Breast epithelium (tissue), 4 donors: ENCODE results near the gene CT47C1. TPM values are rescaled to one million over a fixed set of nuclear protein-coding genes. Genes with fewer than 3 reads are reported as not detected.

ENCODE experiments used
- DNase-seq, 2 donors: peaks; one replicate each; pipeline ENCODE4 v3.0.0-alpha.2; 2019; ENCODE audit warnings: low spot score in 2 of 2
- H3K27ac ChIP-seq, 2 donors: fragments of 200-600 bp; sonication (generic) in 1 of 2; one replicate each; pipeline ENCODE4 v1.5.1; 2016 to 2019; ENCODE audit warnings: mild to moderate bottlenecking in 1 of 2
- H3K27me3 ChIP-seq, 2 donors: fragments of 200-600 bp; sonication (generic) in 1 of 2; one replicate each; pipeline versions ENCODE4 v1.5.1 to v1.6.0; 2017 to 2019; ENCODE audit warnings: control low read depth in 1 of 2, mild to moderate bottlenecking in 1 of 2
- H3K36me3 ChIP-seq: fragments of 200-600 bp; one replicate; pipeline ENCODE4 v1.5.1; 2019
- H3K4me1 ChIP-seq, 2 donors: fragments of 200-600 bp; sonication (generic); one replicate each; pipeline ENCODE4 v1.5.1; 2016 to 2019; ENCODE audit warnings: control low read depth in 1 of 2
- H3K4me3 ChIP-seq, 3 donors: fragments of 200-600 bp; sonication (generic); 1 replicate in 2 of 3; 2 replicates in 1 of 3; pipeline ENCODE4 v1.5.1; 2016 to 2019; ENCODE audit warnings: mild to moderate bottlenecking in 3 of 3, moderate library complexity in 2 of 3
- H3K9me3 ChIP-seq, 2 donors: fragments of 200-600 bp; sonication (generic) in 1 of 2; one replicate each; pipeline ENCODE4 v1.5.1; 2016 to 2019; ENCODE audit warnings: control low read depth in 1 of 2
- CTCF ChIP-seq, 3 donors: fragments of 450-650 bp; IDR thresholded peaks; one replicate each; pipeline ENCODE4 v1.5.1; 2016 to 2017; ENCODE audit warnings: antibody characterized with exemption in 3 of 3, mild to moderate bottlenecking in 3 of 3, moderate library complexity in 3 of 3
- POLR2A ChIP-seq: fragments of 450-650 bp; IDR thresholded peaks from one replicate; pipeline ENCODE4 v1.6.1; 2016; ENCODE audit warnings: antibody characterized with exemption, mild to moderate bottlenecking, moderate library complexity
- POLR2AphosphoS5 ChIP-seq, 3 donors: sonication (generic); formaldehyde crosslinking; IDR thresholded peaks; one replicate each; pipeline ENCODE4 v1.6.1; 2017; ENCODE audit warnings: antibody characterized with exemption in 3 of 3
- intact Hi-C: fragments of 100-400 bp; cut with DNase I; formaldehyde crosslinking; loops from one replicate; pipeline ENCODE4 v1.15.1; 2023; ENCODE audit warnings: low total_unique reads
- total RNA-seq, 3 donors: library from RNA; depleted of rRNA; stranded (reverse); fragments of >200 nt; gene quantifications; one replicate each; pipeline ENCODE4 v1.1.0, GENCODE V29; 2016

CT47C1 gene
- total RNA-seq, 3 donors from 2014 or later: not detected

GRCh38 chrX:119042996-119043395, 29.8 kb upstream of the CT47C1 start:
- Histone ChIP-seq H3K9me3 (no peaks in the 10 kb centered on the region), H3K4me1 (no peaks in the 10 kb centered on the region), H3K27me3 (peaks cover 0 to 2% of the 10 kb centered on the region in 2 donors), H3K4me3 (no peak overlapping the region), H3K27ac (no peak overlapping the region), H3K36me3 (no peaks in the 10 kb centered on the region)
- TF ChIP-seq POLR2AphosphoS5 (IDR thresholded peaks at IDR 0.05): no peak
- no peak for TF ChIP-seq CTCF (IDR thresholded peaks at IDR 0.05)
- no peak for TF ChIP-seq POLR2A
- intact Hi-C loops: no loop called here
- no peak for DNase-seq

- no peak for TF ChIP-seq POLR2AphosphoS5 (IDR thresholded peaks at IDR 0.05)
- TF ChIP-seq CTCF (IDR thresholded peaks at IDR 0.05): no peak
- no peak for TF ChIP-seq POLR2A
- intact Hi-C loops: no loop called here
These were observed 26.9 kb upstream of the CT47C1 start for GRCh38 chrX:119045884-119046283.

GRCh38 chrX:119055687-119056086, 17.1 kb upstream of the CT47C1 start:
- Histone ChIP-seq H3K9me3 (no peaks in the 10 kb centered on the region), H3K27me3 (peaks cover 0 to 23% of the 10 kb centered on the region in 2 donors), H3K4me1 (no peaks in the 10 kb centered on the region), H3K4me3 (no peak overlapping the region), H3K36me3 (no peaks in the 10 kb centered on the region), H3K27ac (no peak overlapping the region)
- no peak for DNase-seq
- intact Hi-C loops: no loop called here
- TF ChIP-seq CTCF (IDR thresholded peaks at IDR 0.05) (no peak), POLR2AphosphoS5 (IDR thresholded peaks at IDR 0.05) (no peak), POLR2A (no peak)

More at GRCh38 chrX:119045884-119046283, 26.9 kb upstream of the CT47C1 start:
- Histone ChIP-seq H3K27me3 (peaks cover 0 to 2% of the 10 kb centered on the region in 2 donors), H3K9me3 (no peaks in the 10 kb centered on the region), H3K36me3 (no peaks in the 10 kb centered on the region), H3K4me1 (no peaks in the 10 kb centered on the region), H3K27ac (no peak overlapping the region), H3K4me3 (no peak overlapping the region)
- DNase-seq: no peak

DNA sequence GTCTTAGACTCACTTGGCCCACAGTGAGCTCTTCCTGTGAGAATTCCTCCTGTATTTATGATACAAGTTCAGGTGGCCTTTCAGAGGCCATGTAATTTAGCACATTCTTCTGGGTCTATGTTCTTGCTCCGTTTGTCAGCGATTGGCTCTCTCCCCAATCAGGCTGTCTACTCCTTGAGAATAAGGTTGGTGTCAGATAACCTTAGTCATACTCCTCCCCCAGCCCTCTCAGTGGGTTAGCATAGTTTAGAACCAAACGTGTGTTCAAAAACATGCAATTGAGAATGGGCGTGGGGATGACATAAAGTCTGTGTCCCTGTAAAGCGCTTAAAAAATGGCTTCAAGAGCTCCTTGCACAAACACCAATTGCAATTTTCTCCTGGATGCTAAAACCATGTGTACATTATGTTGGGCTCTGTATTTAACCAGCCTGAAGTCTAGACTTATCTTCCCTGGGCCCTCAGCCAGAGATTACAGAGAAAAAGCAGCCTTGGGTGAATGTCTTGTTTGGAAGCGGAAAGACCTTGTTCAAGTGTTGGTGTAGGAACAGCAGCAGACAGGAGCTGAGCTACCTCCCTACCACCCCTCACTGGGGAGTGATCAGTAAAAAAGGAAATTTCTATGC, 9.9 kb upstream of the CT47C1 start:
- Histone ChIP-seq H3K27me3 (peaks cover 0 to 14% of the 10 kb centered on the region in 2 donors), H3K27ac (no peak overlapping the region), H3K9me3 (no peaks in the 10 kb centered on the region), H3K4me1 (no peaks in the 10 kb centered on the region), H3K36me3 (no peaks in the 10 kb centered on the region), H3K4me3 (no peak overlapping the region)
- intact Hi-C loops: loop anchor here (10.0 kb wide), 1 partner anchor 48 kb away; no protein-coding TSS in a partner anchor
- DNase-seq: no peak
- TF ChIP-seq POLR2AphosphoS5 (IDR thresholded peaks at IDR 0.05): no peak
- TF ChIP-seq POLR2A: no peak
- TF ChIP-seq CTCF (IDR thresholded peaks at IDR 0.05): no peak

DNA sequence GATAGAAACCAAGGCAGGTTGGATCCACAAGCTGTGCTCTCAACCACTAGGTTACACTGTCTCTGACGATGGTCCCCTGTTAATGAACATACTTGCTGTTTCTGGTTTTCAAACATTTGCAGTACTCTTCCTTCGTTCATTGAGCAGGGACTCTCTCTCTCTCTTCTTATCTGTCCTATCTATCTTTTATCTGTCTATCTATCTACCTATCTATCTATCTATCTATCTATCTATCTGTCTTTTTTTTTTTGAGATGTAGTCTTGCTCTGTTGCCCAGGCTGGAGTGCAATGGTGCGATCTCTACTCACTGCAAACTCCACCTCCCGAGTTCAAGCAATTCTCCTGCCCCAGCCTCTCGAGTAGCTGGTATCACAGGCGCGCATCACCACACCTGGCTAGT, 9.4 kb upstream of the CT47C1 start:
- H3K4me1 ChIP-seq: no peaks in the 10 kb centered on the region
- DNase-seq: no peak
- H3K9me3 ChIP-seq: no peaks in the 10 kb centered on the region
- no peak for TF ChIP-seq POLR2AphosphoS5 (IDR thresholded peaks at IDR 0.05)
- no peak for TF ChIP-seq CTCF (IDR thresholded peaks at IDR 0.05)
- no peak overlapping the region for H3K4me3 ChIP-seq
- intact Hi-C loops: loop anchor here (10.0 kb wide), 1 partner anchor 49 kb away; no protein-coding TSS in a partner anchor
- H3K27me3 ChIP-seq: peaks cover 0 to 12% of the 10 kb centered on the region in 2 donors
- no peaks in the 10 kb centered on the region for H3K36me3 ChIP-seq
- H3K27ac ChIP-seq: no peak overlapping the region
